Head of caudate nucleus (tissue), 42 donors: Measurements from ENCODE around the gene DPPA3.
"Not testable (repeated sequence)": the region's sequence is repeated elsewhere in the genome, so short reads cannot be mapped to it uniquely, and the experiment has no call there.

Experiments
- DNase-seq, 42 donors: peaks; one replicate each; pipeline versions ENCODE4 v3.0.0 to v3.0.0-alpha.2; 2020 to 2021; ENCODE audit warnings: mixed read lengths in 7 of 42
- intact Hi-C: fragments of 100-400 bp; cut with DNase I; formaldehyde crosslinking; loops from one replicate; pipeline ENCODE4 v1.15.0; 2022

DPPA3 gene

DNA sequence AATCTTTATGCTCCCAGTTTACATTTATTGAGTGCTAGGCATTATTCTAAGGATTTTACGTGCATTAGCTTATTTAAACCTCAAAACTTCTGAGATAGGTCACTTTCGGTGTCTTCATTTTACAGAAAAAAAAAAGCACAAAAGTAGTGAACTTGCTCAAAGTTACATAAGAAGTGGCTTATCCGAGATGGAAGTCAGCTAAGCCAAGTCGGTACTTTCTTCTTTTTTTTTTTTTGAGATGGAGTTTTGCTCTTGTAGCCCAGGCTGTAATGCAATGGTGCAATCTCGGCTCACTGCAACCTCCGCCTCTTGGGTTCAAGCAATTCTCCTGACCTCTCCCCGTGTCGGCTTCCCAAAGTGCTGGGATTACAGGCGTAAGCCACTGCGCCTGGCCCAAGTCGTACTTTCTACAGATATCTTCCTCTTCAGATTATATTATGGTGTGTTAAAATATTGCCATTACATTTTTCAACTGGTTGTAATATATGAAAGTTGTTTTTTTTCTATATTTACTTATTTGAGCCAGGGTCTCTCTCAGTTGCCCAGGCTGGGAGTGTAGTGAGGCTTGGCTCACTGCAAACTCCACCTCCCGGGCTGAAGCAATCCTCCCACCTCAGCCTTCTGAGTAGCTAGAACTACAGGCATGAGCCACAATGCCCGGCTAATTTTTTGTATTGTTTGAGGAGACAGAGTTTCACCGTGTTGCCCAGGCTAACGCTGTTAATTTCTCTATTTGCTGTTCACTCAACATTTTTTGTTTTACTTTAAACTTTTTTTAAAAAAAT lies 8.9 kb downstream of the DPPA3 start:
- intact Hi-C loops = no loop called here
- no peak for DNase-seq

- DNase-seq = no peak
- intact Hi-C loops = no loop called here
These were observed 12.7 kb downstream of the DPPA3 start for GRCh38 chr12:7723926-7724325.

GRCh38 chr12:7729746-7730145 lies 18.5 kb downstream of the DPPA3 start:
- no peak for DNase-seq
- intact Hi-C loops = no loop called here

DNA sequence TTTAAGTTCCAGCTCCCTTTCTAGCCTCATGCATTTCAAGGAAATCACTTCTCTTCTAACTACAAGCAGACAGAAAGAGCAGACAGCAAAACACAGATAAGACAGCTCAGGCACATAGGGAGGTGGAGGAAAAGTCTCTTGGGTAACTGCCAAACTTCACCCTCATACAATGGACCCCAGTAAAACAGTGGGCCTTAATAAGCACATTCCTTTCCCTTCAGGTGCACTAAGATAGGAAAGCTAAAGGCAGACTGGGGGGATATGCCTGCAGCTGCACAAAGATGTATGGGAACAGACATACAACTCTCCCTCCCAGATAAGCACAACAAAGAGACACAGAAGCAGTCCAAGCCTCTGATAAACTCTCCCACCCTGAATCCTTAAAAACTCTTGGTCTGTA lies 19.8 kb downstream of the DPPA3 start:
- intact Hi-C loops, DNase-seq: not testable (repeated sequence)

GRCh38 chr12:7731486-7731885 lies 20.3 kb downstream of the DPPA3 start:
- intact Hi-C loops = no loop called here
- DNase-seq = peak in 1 of 42 donors; percentile 16

GRCh38 chr12:7732993-7733392 lies 21.8 kb downstream of the DPPA3 start:
- intact Hi-C loops = no loop called here
- DNase-seq = peak in 1 of 42 donors; percentile 15

- intact Hi-C loops = no loop called here
- DNase-seq = no peak
These were observed 36.0 kb downstream of the DPPA3 start, which contains the start of gene CLEC4C for GRCh38 chr12:7747246-7747645. TSS of gene CLEC4C (minus strand) at chr12:7747375. CDS start at chr12:7747348, 27 bp downstream.

DNA sequence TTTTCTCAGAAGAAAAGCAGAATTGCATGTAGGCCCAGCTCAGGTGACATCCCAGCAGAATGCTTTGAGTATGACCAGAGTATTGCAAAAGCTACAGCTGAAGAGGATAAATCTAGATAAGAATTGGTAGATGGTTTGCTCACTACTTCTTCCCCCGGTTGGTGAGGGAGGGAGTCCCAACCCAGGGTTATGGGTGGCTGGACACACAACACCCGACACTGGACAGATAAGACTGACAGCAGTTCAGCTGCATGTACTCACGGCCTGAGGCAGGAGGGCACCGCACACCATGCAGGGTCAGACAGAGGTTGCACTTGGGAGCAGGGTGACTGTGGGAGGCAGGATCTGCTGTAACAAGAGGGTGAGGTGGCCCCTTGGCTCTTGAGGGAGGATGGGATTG lies 37.6 kb downstream of the DPPA3 start:
- DNase-seq = no peak

DNA sequence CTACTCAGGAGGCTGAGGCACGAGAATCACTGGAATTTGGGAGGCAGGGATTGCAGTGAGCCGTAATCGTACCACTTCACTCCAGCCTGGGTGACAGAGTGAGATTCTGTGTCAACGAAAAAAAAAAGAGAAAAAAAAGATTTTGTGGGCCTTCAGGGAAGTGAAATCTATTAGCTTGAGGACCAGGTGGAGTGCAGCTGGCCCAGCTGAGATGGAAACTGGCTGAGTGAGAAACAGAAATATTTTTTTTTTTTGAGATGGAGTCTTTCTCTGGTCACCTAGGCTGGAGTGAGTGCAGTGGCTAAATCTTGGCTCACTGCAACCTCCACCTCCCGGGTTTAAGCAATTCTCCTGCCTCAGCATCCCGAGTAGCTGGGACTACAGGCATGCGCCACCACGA lies 38.2 kb downstream of the DPPA3 start:
- intact Hi-C loops = no loop called here
- DNase-seq = no peak

More for the DNA sequence above, 37.6 kb downstream of the DPPA3 start:
- intact Hi-C loops = no loop called here

GRCh38 chr12:7750350-7750749 lies 39.1 kb downstream of the DPPA3 start:
- intact Hi-C loops = no loop called here
- no peak for DNase-seq

DNA sequence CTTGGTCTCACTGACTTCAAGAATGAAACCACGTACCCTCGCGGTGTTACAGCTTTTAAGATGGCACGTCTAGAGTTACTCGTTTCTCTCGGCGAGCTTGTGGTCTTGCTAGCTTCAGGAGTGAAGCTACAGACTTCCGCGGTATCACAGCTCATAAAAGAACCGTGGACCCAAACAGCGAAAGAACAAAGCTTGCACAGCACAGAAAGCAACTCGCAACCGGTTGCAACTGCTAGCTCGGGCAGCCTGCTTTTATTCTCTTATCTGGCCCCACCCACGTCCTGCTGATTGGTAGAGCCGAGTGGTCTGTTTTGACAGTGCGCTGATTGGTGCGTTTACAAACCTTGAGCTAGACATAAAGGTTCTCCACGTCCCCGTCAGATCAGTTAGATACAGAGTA lies 40.2 kb downstream of the DPPA3 start:
- no peak for DNase-seq
- intact Hi-C loops = no loop called here

DNA sequence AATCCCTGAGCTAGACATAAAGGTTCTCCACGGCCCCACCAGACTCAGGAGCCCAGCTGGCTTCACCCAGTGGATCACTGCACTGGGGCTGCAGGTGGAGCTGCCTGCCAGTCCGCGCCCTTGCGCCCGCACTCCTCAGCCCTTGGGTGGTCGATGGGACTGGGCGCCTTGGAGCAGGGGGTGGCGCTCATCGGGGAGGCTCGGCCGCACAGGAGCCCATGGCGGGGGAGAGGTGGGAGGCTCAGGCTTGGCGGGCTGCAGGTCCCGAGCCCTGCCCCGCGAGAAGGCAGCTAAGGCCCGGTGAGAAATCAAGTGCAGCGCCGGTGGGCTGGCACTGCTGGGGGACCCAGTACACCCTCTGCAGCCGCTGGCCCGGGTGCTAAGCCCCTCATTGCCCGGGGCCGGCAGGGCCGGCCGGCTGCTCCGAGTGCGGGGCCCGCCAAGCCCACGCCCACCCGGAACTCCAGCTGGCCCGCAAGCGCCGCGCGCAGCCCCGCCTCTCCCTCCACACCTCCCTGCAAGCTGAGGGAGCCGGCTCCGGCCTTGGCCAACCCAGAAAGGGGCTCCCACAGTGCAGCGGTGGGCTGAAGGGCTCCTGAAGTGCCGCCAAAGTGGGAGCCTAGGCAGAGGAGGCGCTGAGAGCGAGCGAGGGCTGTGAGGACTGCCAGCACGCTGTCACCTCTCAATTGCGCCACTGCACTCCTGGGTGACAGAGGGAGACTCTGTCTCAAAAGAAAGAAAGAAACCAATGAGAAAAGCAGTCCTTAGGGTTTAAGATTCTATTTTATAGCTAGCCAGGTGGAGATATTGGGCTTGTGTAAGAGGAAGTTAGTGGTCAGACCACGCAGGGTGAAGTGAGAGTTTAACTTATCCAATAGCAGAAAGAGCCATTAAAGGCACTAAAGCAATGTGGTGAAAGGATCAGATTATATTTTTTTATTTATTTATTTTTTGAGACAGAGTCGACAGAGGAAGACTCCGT lies 41.0 kb downstream of the DPPA3 start:
- DNase-seq, intact Hi-C loops: not testable (repeated sequence)

- DNase-seq, intact Hi-C loops: not testable (repeated sequence)
These were observed 44.4 kb downstream of the DPPA3 start for GRCh38 chr12:7755668-7756067.

DNA sequence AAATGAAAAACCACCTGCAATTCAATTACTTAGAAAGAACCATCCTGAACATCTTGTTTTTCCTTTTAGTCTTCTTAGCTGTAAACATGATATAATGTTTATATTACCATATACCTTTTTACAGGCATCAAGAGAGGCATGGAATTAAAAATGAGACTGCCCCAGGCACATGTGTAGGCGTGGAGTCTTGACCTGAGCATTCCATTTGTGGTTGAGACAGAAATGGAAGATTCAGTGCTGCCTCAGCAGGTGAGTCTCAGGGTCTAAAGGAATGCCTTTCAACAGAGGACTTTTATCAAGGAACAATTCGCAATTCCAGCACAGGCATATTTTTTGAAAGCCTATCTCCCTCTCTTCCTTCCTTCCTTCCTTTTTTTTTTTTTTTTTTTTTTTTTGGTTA lies 45.8 kb downstream of the DPPA3 start:
- intact Hi-C loops = no loop called here
- DNase-seq = no peak

GRCh38 chr12:7758766-7759140 lies 47.5 kb downstream of the DPPA3 start:
- intact Hi-C loops = no loop called here
- DNase-seq = peak in 1 of 42 donors; percentile 1
